ENCODE results near the gene LRP3. TPM values are rescaled to one million over a fixed set of nuclear protein-coding genes. Genes with fewer than 3 reads are reported as not detected.

Gene LRP3
- total and polyA plus RNA-seq, 2 of the 13 experiments (the other 11 are each of a cell fraction or from before 2014, with no cell fraction given) = 17.6 to 51.6 TPM

GRCh38 chr19:33247441-33247819 lies 53.3 kb downstream of the LRP3 start (continued):
- TF ChIP-seq ZBTB46 (CRISPR knock-in tag; IDR thresholded peaks at IDR 0.05; ENCODE audit: borderline replicate concordance) (no peak), THAP7 (CRISPR knock-in tag; IDR thresholded peaks at IDR 0.05) (no peak), TFE3 (CRISPR knock-in tag; IDR thresholded peaks at IDR 0.05) (no peak), ONECUT2 (CRISPR knock-in tag; IDR thresholded peaks at IDR 0.05) (peak; percentile 97), ZNF782 (CRISPR knock-in tag; IDR thresholded peaks at IDR 0.05; ENCODE audit: borderline replicate concordance) (0 out of 2 replicates have a peak, but pooled peaks have one; percentile 18), ZNF10 (CRISPR knock-in tag; IDR thresholded peaks at IDR 0.05; ENCODE audit: borderline replicate concordance, low read depth) (no peak), MBNL3 (CRISPR knock-in tag; conservative IDR thresholded peaks at IDR 0.05) (no peak), ZNF335 (CRISPR knock-in tag; IDR thresholded peaks at IDR 0.05) (no peak), TFDP2 (CRISPR knock-in tag; IDR thresholded peaks at IDR 0.05) (no peak), LRRFIP1 (CRISPR knock-in tag; conservative IDR thresholded peaks at IDR 0.05) (no peak), HCFC1 (IDR thresholded peaks at IDR 0.05; ENCODE audit: low read depth, low read length) (no peak), ZNF784 (CRISPR knock-in tag; IDR thresholded peaks at IDR 0.05; ENCODE audit: borderline replicate concordance) (no peak), MNT (IDR thresholded peaks at IDR 0.05) (no peak), ZNF580 (CRISPR knock-in tag; IDR thresholded peaks at IDR 0.05; ENCODE audit: borderline replicate concordance, low read depth) (no peak), ZNF670 (CRISPR knock-in tag; IDR thresholded peaks at IDR 0.05; ENCODE audit: borderline replicate concordance) (no peak), ZNF776 (CRISPR knock-in tag; IDR thresholded peaks at IDR 0.05) (no peak), ZNF83 (CRISPR knock-in tag; IDR thresholded peaks at IDR 0.05; ENCODE audit: borderline replicate concordance) (no peak), KLF6 (CRISPR knock-in tag; IDR thresholded peaks at IDR 0.05) (no peak)
